Measurements from ENCODE around the gene CXCR5. TPM values are rescaled to one million over a fixed set of nuclear protein-coding genes. Genes with fewer than 3 reads are reported as not detected.

CXCR5 gene
- polyA plus RNA-seq, 1 donor (not counting 4 experiments of a cell fraction or from before 2014, with no cell fraction given) = not detected

GRCh38 chr11:118935376-118935775, 51.7 kb downstream of the CXCR5 start:
- H3K79me2 ChIP-seq (ENCODE audit: control insufficient read depth, insufficient read depth, low read length) = no peaks in the 10 kb centered on the region
- no peak overlapping the region for H2AFZ ChIP-seq (ENCODE audit: control insufficient read depth, low read length)
- H3K27me3 ChIP-seq (ENCODE audit: control insufficient read depth, extremely low read depth, insufficient read depth, low read length) = no peaks in the 10 kb centered on the region
- dilution Hi-C loops (cut with MboI; ENCODE audit: extremely low pct_ligation_motif_present, low sequenced_read_pairs) = no loop called here
- no peaks in the 10 kb centered on the region for H3K9me1 ChIP-seq (ENCODE audit: control insufficient read depth, extremely low read depth, insufficient read depth, low read length)
- peaks cover 31% of the 10 kb centered on the region for H3K4me1 ChIP-seq (ENCODE audit: control insufficient read depth, extremely low read depth, insufficient read depth, low read length)
- H4K20me1 ChIP-seq (ENCODE audit: control insufficient read depth, extremely low read depth, insufficient read depth, low read length) = no peaks in the 10 kb centered on the region
- H3K4me2 ChIP-seq (ENCODE audit: control insufficient read depth, extremely low read depth, insufficient read depth, low read depth, low read length) = no peak overlapping the region
- H3K9ac ChIP-seq (ENCODE audit: control insufficient read depth, extremely low read depth, insufficient read depth, low read length) = no peak overlapping the region
- FAIRE-seq = no peak
- no peak overlapping the region for H3K4me3 ChIP-seq (ENCODE audit: control insufficient read depth in 2 of 3, extremely low read depth in 1 of 3, insufficient read depth in 2 of 3, low read depth in 1 of 3, low read length in 3 of 3)
- no peaks in the 10 kb centered on the region for H3K9me3 ChIP-seq (ENCODE audit: control insufficient read depth, low read depth, low read length)
- H3K36me3 ChIP-seq (ENCODE audit: control insufficient read depth in 2 of 2, extremely low read depth in 1 of 2, insufficient read depth in 2 of 2, low read length in 2 of 2) = no peaks in the 10 kb centered on the region
- no peak overlapping the region for H3K27ac ChIP-seq (ENCODE audit: control insufficient read depth, insufficient read depth, low read length)
- DNase-seq (ENCODE audit: low read depth, low spot score) = no peak
- no peak for TF ChIP-seq CTCF (optimal IDR thresholded peaks at IDR 0.05 in 1 of 3, IDR thresholded peaks at IDR 0.05 in 1 of 3, conservative IDR thresholded peaks at IDR 0.05 in 1 of 3; ENCODE audit: extremely low read depth in 1 of 3, insufficient read depth in 2 of 3, low read length in 3 of 3)
- no peak for TF ChIP-seq EZH2 (IDR thresholded peaks at IDR 0.05; ENCODE audit: low read length)

- dilution Hi-C loops (cut with MboI; ENCODE audit: extremely low pct_ligation_motif_present, low sequenced_read_pairs) = no loop called here
- Histone ChIP-seq H3K9ac (ENCODE audit: control insufficient read depth, extremely low read depth, insufficient read depth, low read length) (no peak overlapping the region), H3K27ac (ENCODE audit: control insufficient read depth, insufficient read depth, low read length) (peak overlapping the region; percentile 11), H3K4me1 (ENCODE audit: control insufficient read depth, extremely low read depth, insufficient read depth, low read length) (peaks cover 30% of the 10 kb centered on the region), H3K36me3 (ENCODE audit: control insufficient read depth in 2 of 2, extremely low read depth in 1 of 2, insufficient read depth in 2 of 2, low read length in 2 of 2) (no peaks in the 10 kb centered on the region), H3K27me3 (ENCODE audit: control insufficient read depth, extremely low read depth, insufficient read depth, low read length) (no peaks in the 10 kb centered on the region), H3K4me3 (ENCODE audit: control insufficient read depth in 2 of 3, extremely low read depth in 1 of 3, insufficient read depth in 2 of 3, low read depth in 1 of 3, low read length in 3 of 3) (no peak overlapping the region), H3K9me3 (ENCODE audit: control insufficient read depth, low read depth, low read length) (no peaks in the 10 kb centered on the region), H2AFZ (ENCODE audit: control insufficient read depth, low read length) (no peak overlapping the region), H3K4me2 (ENCODE audit: control insufficient read depth, extremely low read depth, insufficient read depth, low read depth, low read length) (peak overlapping the region; percentile 11), H3K9me1 (ENCODE audit: control insufficient read depth, extremely low read depth, insufficient read depth, low read length) (no peaks in the 10 kb centered on the region), H4K20me1 (ENCODE audit: control insufficient read depth, extremely low read depth, insufficient read depth, low read length) (no peaks in the 10 kb centered on the region), H3K79me2 (ENCODE audit: control insufficient read depth, insufficient read depth, low read length) (no peaks in the 10 kb centered on the region)
- DNase-seq (ENCODE audit: low read depth, low spot score) (no peak), FAIRE-seq (peak; percentile 93)
- TF ChIP-seq EZH2 (IDR thresholded peaks at IDR 0.05; ENCODE audit: low read length) = no peak
- TF ChIP-seq CTCF (optimal IDR thresholded peaks at IDR 0.05 in 1 of 3, IDR thresholded peaks at IDR 0.05 in 1 of 3, conservative IDR thresholded peaks at IDR 0.05 in 1 of 3; ENCODE audit: extremely low read depth in 1 of 3, insufficient read depth in 2 of 3, low read length in 3 of 3) = no peak
Observed at GRCh38 chr11:118938491-118939403, 55.1 kb downstream of the CXCR5 start.

Measured in keratinocyte (primary cell).